SK-N-MC (cell line): Measurements from ENCODE around the gene PDCD4.

Experiments
- DNase-seq: peaks from one replicate; pipeline ENCODE4 v3.0.0-alpha.2; 2011; ENCODE audit warnings: low read depth, low spot score
- H3K27ac ChIP-seq: fragments of 200-600 bp; sonication (generic); 2 replicates; pipeline ENCODE4 v1.5.1; 2016; ENCODE audit warnings: mixed run types
- H3K36me3 ChIP-seq: fragments of 200-600 bp; sonication (generic); 2 replicates; pipeline ENCODE4 v1.6.1; 2017; ENCODE audit warnings: antibody characterized with exemption, low read length, mixed read lengths; ENCODE audit not compliant: insufficient read depth
- H3K4me3 ChIP-seq: fragments of 200-600 bp; sonication (generic); 2 replicates; pipeline ENCODE4 v1.5.1; 2016
- H3K9ac ChIP-seq: fragments of 200-600 bp; sonication (generic); 2 replicates; pipeline ENCODE4 v1.8.0; 2017; ENCODE audit warnings: mixed run types, mixed read lengths; ENCODE audit not compliant: insufficient read length
- H3K9me3 ChIP-seq: fragments of 200-600 bp; sonication (generic); 2 replicates; pipeline ENCODE4 v1.6.1; 2017; ENCODE audit warnings: low read depth, mild to moderate bottlenecking, antibody characterized with exemption, low read length, moderate library complexity, mixed read lengths
- EZH2 ChIP-seq: fragments of 200-600 bp; sonication (generic); IDR thresholded peaks from one replicate; pipeline ENCODE4 v1.6.1; 2017; ENCODE audit warnings: antibody characterized with exemption
- FOXP2 ChIP-seq: optimal IDR thresholded peaks from 2 replicates; pipeline ENCODE3; 2011; ENCODE audit warnings: mild to moderate bottlenecking, moderate library complexity; ENCODE audit not compliant: insufficient read depth; ENCODE audit errors: extremely low read length, control extremely low read depth
- POLR2AphosphoS5 ChIP-seq: IDR thresholded peaks from 2 replicates; pipeline ENCODE4 v1.6.1; 2012; ENCODE audit warnings: mild to moderate bottlenecking, low read depth, low read length, borderline replicate concordance

Gene PDCD4

DNA sequence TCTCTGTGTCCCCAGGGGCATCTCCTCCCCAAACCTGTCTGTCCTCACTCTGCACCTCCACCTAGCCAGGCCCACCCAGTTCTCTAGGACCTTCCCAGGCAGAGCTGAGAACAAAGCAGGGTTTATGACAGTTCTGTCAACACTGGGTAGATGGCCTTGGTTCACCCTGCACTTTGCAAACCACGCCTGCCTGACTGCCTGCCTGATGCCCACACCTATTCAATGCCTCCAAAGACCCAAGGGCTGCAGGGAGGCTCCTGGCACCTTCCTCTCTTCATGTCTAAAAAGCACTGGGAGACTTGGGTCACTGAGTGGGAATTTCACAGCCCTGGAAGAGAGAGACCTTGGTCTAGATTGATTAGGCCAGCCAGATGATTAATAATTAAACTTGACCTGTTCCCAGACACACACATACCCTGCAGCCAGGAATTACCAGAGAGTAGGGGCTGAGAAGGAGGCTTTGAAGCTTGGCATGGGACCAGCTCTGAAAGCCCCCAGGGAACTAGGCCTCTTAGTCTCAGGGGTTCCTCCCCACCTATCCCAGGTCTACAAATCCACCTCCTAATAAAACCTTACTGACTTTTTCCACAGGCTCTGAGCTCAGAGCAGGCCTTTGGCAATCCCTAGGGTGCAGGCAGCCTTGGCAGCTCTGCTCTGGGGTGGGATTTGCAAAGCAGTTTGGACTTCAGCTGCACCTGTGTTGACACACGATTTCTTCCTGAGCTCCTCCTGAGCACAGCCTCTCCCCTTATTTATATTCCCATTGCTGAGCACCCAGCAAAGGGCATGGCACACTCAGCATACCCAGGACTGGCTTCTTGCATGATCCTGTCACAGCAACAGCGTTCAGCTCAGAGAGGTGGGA, 25.7 kb upstream of the PDCD4 start:
- Histone ChIP-seq H3K4me3 (no peak overlapping the region), H3K36me3 (no peaks in the 10 kb centered on the region), H3K9ac (no peak overlapping the region), H3K27ac (no peak overlapping the region), H3K9me3 (no peaks in the 10 kb centered on the region)
- TF ChIP-seq POLR2AphosphoS5 (no peak), FOXP2 (no peak), EZH2 (no peak)
- DNase-seq = no peak

GRCh38 chr10:110847374-110847773, 24.4 kb upstream of the PDCD4 start:
- TF ChIP-seq FOXP2 = no peak
- TF ChIP-seq EZH2 = no peak
- TF ChIP-seq POLR2AphosphoS5 = no peak
- Histone ChIP-seq H3K36me3 (no peaks in the 10 kb centered on the region), H3K9me3 (no peaks in the 10 kb centered on the region), H3K4me3 (no peak overlapping the region), H3K27ac (no peak overlapping the region), H3K9ac (no peak overlapping the region)
- no peak for DNase-seq

DNA sequence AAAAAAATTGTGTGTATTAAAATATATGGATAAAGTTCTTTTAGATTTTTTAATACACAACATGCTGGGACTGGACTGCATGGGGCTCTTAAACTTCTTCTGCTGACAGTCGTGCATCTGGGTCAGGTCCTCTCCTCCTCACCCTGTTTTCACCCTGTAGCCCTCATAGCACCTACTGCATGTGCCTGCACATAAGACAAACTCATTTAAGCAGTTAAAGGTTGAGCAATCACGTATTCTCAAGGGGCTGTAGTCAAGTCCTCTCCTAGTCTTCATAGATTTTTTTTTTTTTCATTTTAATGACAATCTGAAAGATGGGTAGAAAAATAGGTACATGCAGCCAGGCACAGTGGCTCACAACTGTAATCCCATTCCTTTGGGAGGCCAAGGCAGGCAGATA, 23.6 kb upstream of the PDCD4 start:
- no peak overlapping the region for H3K4me3 ChIP-seq
- DNase-seq = no peak
- H3K36me3 ChIP-seq = no peaks in the 10 kb centered on the region
- no peak overlapping the region for H3K9ac ChIP-seq
- H3K9me3 ChIP-seq = no peaks in the 10 kb centered on the region
- no peak overlapping the region for H3K27ac ChIP-seq
- no peak for TF ChIP-seq FOXP2
- TF ChIP-seq POLR2AphosphoS5 = no peak
- no peak for TF ChIP-seq EZH2

- H3K27ac ChIP-seq = no peak overlapping the region
- TF ChIP-seq POLR2AphosphoS5 (no peak), EZH2 (no peak), FOXP2 (no peak)
- H3K9me3 ChIP-seq = no peaks in the 10 kb centered on the region
- no peak overlapping the region for H3K9ac ChIP-seq
- no peaks in the 10 kb centered on the region for H3K36me3 ChIP-seq
- DNase-seq = no peak
- H3K4me3 ChIP-seq = no peak overlapping the region
These were observed 21.6 kb upstream of the PDCD4 start for GRCh38 chr10:110850099-110850498.

DNA sequence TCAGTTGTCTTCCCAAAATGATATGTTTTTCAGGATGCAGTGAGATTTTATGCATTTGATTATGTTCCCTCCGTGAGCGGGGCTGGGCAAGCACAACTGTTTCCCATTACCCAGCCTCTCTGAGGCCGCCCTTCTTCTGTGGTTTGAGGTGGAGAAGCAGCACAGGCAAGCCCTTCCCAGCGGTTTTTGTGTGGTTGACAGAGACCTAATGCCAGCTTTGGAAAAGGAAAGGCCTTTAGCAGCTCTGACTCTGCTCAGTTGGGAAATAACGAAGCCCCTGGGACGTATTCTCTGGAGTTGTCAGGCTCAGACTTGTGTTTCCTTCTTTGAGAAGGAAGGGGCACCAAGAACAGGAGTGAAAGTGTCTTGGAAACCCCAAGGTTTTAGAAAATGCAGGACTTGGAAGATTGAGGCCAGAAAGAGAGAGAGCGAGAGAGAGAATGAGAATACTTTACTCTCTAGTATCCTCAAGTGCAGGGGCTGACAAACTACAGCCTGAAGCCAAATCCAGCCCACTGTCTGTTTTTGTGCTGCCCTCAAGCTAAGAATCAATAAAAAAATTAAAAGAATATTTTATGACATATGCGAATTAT, 20.6 kb upstream of the PDCD4 start:
- no peak for DNase-seq
- Histone ChIP-seq H3K36me3 (no peaks in the 10 kb centered on the region), H3K9me3 (no peaks in the 10 kb centered on the region), H3K9ac (peak overlapping the region; percentile 21), H3K4me3 (peak overlapping the region; percentile 45), H3K27ac (peak overlapping the region; percentile 85)
- no peak for TF ChIP-seq EZH2
- TF ChIP-seq POLR2AphosphoS5 = no peak
- TF ChIP-seq FOXP2 = no peak

DNA sequence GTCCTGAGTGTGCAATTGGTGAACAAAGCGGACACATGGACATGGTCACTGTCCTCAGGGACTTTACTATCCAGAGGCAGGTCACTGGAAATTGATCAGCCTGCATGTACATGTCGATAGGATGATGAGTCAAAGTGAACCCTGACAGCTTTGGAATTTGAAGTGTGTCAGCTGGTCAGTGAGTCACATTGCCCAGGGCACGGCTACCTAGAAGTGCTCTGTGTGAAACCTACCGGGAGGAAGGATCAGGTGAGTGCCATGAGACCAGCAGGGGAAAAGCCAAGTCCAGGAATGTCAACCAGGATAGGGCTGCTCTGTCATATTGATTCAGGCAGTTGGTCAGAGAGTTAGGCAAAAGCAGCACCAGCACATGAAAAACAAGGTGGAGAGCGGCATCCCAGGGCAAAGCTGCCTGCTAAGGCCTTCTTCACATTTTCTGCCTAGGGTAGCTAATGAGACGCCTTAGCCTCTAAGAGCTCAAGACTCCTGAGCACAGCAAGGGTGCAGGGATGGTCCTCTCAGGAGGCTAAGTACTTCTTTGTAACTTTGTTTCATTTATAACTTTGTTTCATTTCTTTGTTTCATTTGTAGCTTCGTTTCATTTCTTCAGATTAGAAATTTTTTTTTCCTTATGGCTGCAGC, 19.4 kb upstream of the PDCD4 start:
- H3K36me3 ChIP-seq = no peaks in the 10 kb centered on the region
- TF ChIP-seq EZH2 (no peak), POLR2AphosphoS5 (no peak), FOXP2 (no peak)
- no peak overlapping the region for H3K9ac ChIP-seq
- no peak for DNase-seq
- H3K27ac ChIP-seq = no peak overlapping the region
- H3K4me3 ChIP-seq = no peak overlapping the region
- no peaks in the 10 kb centered on the region for H3K9me3 ChIP-seq

DNA sequence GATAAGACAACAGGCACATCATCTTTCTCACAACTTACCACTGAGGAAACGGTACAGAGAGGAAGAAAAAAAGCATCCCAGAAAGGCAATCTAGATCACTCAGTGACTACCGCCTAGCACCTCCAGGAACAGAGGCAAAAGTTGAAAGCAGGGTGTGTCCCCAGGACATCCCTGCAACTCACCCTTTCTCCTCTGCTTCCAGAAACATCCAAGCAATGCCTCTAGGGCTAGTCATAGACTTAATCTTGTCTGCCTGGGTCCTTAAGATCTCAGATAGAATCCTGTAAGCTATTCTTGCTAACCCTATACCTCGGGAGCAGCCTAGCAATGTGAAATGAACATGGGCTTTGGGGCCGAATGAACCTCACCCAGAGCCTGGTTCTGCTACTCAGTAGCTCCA, 18.8 kb upstream of the PDCD4 start:
- Histone ChIP-seq H3K27ac (no peak overlapping the region), H3K9ac (no peak overlapping the region), H3K36me3 (no peaks in the 10 kb centered on the region), H3K4me3 (no peak overlapping the region), H3K9me3 (no peaks in the 10 kb centered on the region)
- TF ChIP-seq FOXP2 (no peak), EZH2 (no peak)
- no peak for DNase-seq

DNA sequence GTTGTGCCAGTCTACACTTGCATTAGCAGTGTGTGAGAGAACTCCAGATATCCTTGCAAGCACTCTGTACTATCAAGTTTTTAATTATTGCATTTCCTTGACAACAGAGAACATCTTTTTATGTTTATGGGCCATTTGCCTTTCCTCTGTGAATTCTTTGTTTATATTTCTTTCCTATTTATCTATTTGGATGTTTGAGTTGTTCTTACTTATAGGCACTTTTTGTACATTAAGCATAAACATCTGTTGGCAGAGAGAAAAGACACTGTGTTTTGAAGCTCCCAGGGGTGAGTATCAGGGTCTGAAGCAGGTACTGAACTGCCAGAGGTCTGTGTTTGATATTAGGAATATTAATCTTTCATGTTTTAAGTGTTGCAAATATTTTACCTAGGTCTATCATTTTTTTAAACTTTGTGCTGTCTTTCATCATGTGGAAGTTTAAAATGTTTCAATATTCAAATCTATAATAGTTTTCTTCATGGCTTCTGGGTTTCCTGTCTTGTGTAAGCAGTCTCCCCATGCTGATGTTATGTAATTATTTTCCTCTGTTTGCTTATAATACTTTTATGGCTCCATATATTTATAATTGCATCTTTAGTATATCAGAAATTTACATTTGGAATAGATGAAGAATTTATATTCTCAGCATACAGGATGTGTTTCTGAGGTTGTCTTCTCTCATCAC, 17.7 kb upstream of the PDCD4 start:
- Histone ChIP-seq H3K9me3 (no peaks in the 10 kb centered on the region), H3K4me3 (no peak overlapping the region), H3K27ac (peak overlapping the region; percentile 77; the same call in 1 of the 2 replicates), H3K36me3 (no peaks in the 10 kb centered on the region), H3K9ac (no peak overlapping the region)
- no peak for DNase-seq
- TF ChIP-seq POLR2AphosphoS5 (no peak), EZH2 (no peak), FOXP2 (no peak)
